ENCODE results near the gene ATG9A.

Gene ATG9A

GRCh38 chr2:219220652-219221402 is 8.6 kb downstream of the ATG9A start:
- Histone ChIP-seq H3K4me3 (replicated peaks; ENCODE audit: low read depth, low read length) (no peak overlapping the region), H3K27me3 (replicated peaks; ENCODE audit: control insufficient read depth, insufficient read depth, low read length) (no peaks in the 10 kb centered on the region), H3K36me3 (ENCODE audit: control insufficient read depth, insufficient read depth, low read length) (peaks cover 30% of the 10 kb centered on the region)
- DNase-seq (ENCODE audit: extremely low read depth, insufficient read length), result no peak
- no peak for TF ChIP-seq CTCF (IDR thresholded peaks at IDR 0.05; ENCODE audit: insufficient read depth, low read length, poor library complexity, severe bottlenecking)

- DNase-seq (ENCODE audit: extremely low read depth, insufficient read length), result no peak
- H3K4me3 ChIP-seq (replicated peaks; ENCODE audit: low read depth, low read length), result no peak overlapping the region
- no peaks in the 10 kb centered on the region for H3K27me3 ChIP-seq (replicated peaks; ENCODE audit: control insufficient read depth, insufficient read depth, low read length)
- H3K36me3 ChIP-seq (ENCODE audit: control insufficient read depth, insufficient read depth, low read length), result peaks cover 26% of the 10 kb centered on the region
- no peak for TF ChIP-seq CTCF (IDR thresholded peaks at IDR 0.05; ENCODE audit: insufficient read depth, low read length, poor library complexity, severe bottlenecking)
Observed at GRCh38 chr2:219219784-219220532, 9.5 kb downstream of the ATG9A start.

GRCh38 chr2:219218732-219219701 is 10.4 kb downstream of the ATG9A start, which contains the start of gene ABCB6:
ABCB6 (minus strand) TSS chr2:219218958; CDS start chr2:219218673, 285 bp downstream.
- no peak for TF ChIP-seq CTCF (IDR thresholded peaks at IDR 0.05; ENCODE audit: insufficient read depth, low read length, poor library complexity, severe bottlenecking)
- Histone ChIP-seq H3K4me3 (replicated peaks; ENCODE audit: low read depth, low read length) (peak within 1 kb of the TSS; percentile 59), H3K27me3 (replicated peaks; ENCODE audit: control insufficient read depth, insufficient read depth, low read length) (no peaks in the 10 kb centered on the region), H3K36me3 (ENCODE audit: control insufficient read depth, insufficient read depth, low read length) (peaks cover 18% of the 10 kb centered on the region)
- peak; percentile 88 for DNase-seq (ENCODE audit: extremely low read depth, insufficient read length)

- Histone ChIP-seq H3K27me3 (replicated peaks; ENCODE audit: control insufficient read depth, insufficient read depth, low read length) (no peaks in the 10 kb centered on the region), H3K36me3 (ENCODE audit: control insufficient read depth, insufficient read depth, low read length) (peaks cover 12% of the 10 kb centered on the region), H3K4me3 (replicated peaks; ENCODE audit: low read depth, low read length) (peak overlapping the region; percentile 59)
- no peak for TF ChIP-seq CTCF (IDR thresholded peaks at IDR 0.05; ENCODE audit: insufficient read depth, low read length, poor library complexity, severe bottlenecking)
- DNase-seq (ENCODE audit: extremely low read depth, insufficient read length), result no peak
Observed at GRCh38 chr2:219218217-219218731, 11.2 kb downstream of the ATG9A start.

- TF ChIP-seq CTCF (IDR thresholded peaks at IDR 0.05; ENCODE audit: insufficient read depth, low read length, poor library complexity, severe bottlenecking), result no peak
- no peak for DNase-seq (ENCODE audit: extremely low read depth, insufficient read length)
- Histone ChIP-seq H3K4me3 (replicated peaks; ENCODE audit: low read depth, low read length) (no peak overlapping the region), H3K36me3 (ENCODE audit: control insufficient read depth, insufficient read depth, low read length) (peaks cover 10% of the 10 kb centered on the region), H3K27me3 (replicated peaks; ENCODE audit: control insufficient read depth, insufficient read depth, low read length) (no peaks in the 10 kb centered on the region)
Observed at GRCh38 chr2:219216535-219216915, 12.9 kb downstream of the ATG9A start.

Measured in GM06990 (cell line).